Nephron progenitor cell (in vitro differentiated cells): ENCODE results near the gene GET4.

ENCODE experiments used
- DNase-seq: peaks from one replicate; pipeline ENCODE4 v3.0.0; 2021
- H3K27ac Mint-ChIP-seq: 2 replicates; pipeline ENCODE4 v1.8.0; 2021; ENCODE audit warnings: mild to moderate bottlenecking, moderate library complexity, mixed read lengths
- H3K27me3 Mint-ChIP-seq: 2 replicates; pipeline ENCODE4 v1.8.0; 2021; ENCODE audit warnings: mild to moderate bottlenecking, low read depth, mixed read lengths; ENCODE audit not compliant: poor library complexity
- H3K36me3 Mint-ChIP-seq: 2 replicates; pipeline ENCODE4 v1.8.0; 2021; ENCODE audit warnings: low read depth, mixed read lengths
- H3K4me1 Mint-ChIP-seq: 2 replicates; pipeline ENCODE4 v1.8.0; 2021; ENCODE audit warnings: mixed read lengths
- H3K4me3 Mint-ChIP-seq: 2 replicates; pipeline ENCODE4 v1.8.0; 2021; ENCODE audit warnings: mild to moderate bottlenecking, moderate library complexity, mixed read lengths
- H3K9me3 Mint-ChIP-seq: 2 replicates; pipeline ENCODE4 v1.8.0; 2021; ENCODE audit warnings: mild to moderate bottlenecking, moderate library complexity, mixed read lengths
- TF ChIP-seq, protein P1 (sequence below): fragments of 200-600 bp; sonication (generic); IDR thresholded peaks from 2 replicates; pipeline ENCODE4 v1.5.0; 2021; ENCODE audit warnings: antibody characterized with exemption

Gene GET4

DNA sequence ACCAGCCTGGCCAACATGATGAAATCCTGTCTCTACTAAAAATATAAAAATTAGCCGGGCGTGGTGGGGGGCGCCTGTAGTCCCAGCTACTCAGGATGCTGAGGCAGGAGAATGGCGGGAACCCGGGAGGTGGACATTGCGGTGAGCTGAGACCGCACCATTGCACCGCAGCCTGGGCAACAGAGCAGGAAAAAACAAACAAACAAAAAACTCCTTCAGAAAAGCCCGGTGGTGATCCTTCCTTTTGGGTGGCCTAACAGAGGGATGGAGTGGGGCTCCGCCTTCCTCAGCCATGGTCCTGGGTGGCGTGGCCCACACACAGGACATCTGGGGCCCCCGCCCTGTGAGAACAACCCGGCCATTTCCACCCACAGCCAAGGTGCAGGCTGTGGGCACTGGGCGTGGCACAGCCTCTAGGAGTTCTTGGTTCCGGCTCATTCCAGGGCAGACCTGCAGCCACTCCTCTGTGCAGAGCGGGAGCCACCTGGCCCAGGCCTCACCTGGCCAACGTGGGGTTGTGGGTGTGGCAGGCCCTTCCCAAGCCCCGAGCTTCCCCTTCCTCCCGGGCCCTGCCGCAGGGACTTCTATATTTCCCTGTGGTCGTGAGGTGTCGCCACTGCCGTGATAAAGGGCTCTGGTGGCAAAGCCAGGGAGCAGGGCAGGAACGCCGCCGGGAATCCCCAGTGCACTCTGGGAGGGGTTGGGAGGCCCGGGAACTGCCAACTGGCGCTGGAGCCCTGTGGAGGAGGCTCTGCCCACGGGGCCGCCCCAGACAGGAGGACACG is 37.6 kb downstream of the GET4 start:
- Mint-ChIP-seq H3K4me1 (peaks cover 45% of the 10 kb centered on the region), H3K27ac (no peak overlapping the region), H3K9me3 (no peaks in the 10 kb centered on the region), H3K27me3 (peaks cover 23% of the 10 kb centered on the region), H3K4me3 (no peak overlapping the region), H3K36me3 (no peaks in the 10 kb centered on the region)
- TF ChIP-seq, protein P1, sequence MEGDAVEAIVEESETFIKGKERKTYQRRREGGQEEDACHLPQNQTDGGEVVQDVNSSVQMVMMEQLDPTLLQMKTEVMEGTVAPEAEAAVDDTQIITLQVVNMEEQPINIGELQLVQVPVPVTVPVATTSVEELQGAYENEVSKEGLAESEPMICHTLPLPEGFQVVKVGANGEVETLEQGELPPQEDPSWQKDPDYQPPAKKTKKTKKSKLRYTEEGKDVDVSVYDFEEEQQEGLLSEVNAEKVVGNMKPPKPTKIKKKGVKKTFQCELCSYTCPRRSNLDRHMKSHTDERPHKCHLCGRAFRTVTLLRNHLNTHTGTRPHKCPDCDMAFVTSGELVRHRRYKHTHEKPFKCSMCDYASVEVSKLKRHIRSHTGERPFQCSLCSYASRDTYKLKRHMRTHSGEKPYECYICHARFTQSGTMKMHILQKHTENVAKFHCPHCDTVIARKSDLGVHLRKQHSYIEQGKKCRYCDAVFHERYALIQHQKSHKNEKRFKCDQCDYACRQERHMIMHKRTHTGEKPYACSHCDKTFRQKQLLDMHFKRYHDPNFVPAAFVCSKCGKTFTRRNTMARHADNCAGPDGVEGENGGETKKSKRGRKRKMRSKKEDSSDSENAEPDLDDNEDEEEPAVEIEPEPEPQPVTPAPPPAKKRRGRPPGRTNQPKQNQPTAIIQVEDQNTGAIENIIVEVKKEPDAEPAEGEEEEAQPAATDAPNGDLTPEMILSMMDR: no peak
- no peak for DNase-seq

DNA sequence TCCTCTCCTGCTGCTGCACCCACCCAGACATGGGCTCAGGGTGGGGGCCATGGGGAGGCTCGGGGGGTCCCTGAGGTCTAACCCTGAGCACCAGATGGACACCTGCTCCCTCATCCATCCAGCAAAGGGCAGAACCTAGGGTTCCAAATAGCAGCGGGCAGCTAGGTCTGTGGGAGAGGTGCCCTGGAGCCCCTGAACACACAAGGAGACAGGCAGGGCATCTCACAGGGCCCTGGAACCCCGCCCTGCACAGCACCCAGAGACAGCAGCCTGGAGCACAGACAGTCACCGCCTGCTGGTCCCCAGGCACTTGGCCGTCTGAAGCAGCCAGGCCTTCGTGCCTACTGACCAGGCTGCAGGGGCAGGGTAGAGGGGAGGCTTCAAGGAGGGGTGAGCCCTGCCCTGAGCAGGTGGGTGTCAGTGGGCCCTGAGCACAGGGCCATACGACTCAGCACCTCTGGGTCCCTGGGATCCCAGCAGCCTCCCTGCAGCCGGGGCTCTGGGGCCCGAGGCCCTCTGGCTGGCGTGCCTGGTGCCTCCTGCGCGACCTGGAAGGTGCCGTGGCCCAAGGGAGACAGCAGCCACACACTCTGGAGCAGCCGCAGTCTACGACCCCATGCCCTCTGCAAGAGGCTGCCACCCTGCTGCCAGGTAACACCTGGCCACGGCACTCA is 38.3 kb downstream of the GET4 start:
- DNase-seq: no peak
- TF ChIP-seq, protein P1: no peak
- peaks cover 50% of the 10 kb centered on the region for H3K4me1 Mint-ChIP-seq
- H3K27me3 Mint-ChIP-seq: peaks cover 22% of the 10 kb centered on the region
- no peak overlapping the region for H3K27ac Mint-ChIP-seq
- H3K9me3 Mint-ChIP-seq: no peaks in the 10 kb centered on the region
- no peaks in the 10 kb centered on the region for H3K36me3 Mint-ChIP-seq
- peak overlapping the region; percentile 38 for H3K4me3 Mint-ChIP-seq

DNA sequence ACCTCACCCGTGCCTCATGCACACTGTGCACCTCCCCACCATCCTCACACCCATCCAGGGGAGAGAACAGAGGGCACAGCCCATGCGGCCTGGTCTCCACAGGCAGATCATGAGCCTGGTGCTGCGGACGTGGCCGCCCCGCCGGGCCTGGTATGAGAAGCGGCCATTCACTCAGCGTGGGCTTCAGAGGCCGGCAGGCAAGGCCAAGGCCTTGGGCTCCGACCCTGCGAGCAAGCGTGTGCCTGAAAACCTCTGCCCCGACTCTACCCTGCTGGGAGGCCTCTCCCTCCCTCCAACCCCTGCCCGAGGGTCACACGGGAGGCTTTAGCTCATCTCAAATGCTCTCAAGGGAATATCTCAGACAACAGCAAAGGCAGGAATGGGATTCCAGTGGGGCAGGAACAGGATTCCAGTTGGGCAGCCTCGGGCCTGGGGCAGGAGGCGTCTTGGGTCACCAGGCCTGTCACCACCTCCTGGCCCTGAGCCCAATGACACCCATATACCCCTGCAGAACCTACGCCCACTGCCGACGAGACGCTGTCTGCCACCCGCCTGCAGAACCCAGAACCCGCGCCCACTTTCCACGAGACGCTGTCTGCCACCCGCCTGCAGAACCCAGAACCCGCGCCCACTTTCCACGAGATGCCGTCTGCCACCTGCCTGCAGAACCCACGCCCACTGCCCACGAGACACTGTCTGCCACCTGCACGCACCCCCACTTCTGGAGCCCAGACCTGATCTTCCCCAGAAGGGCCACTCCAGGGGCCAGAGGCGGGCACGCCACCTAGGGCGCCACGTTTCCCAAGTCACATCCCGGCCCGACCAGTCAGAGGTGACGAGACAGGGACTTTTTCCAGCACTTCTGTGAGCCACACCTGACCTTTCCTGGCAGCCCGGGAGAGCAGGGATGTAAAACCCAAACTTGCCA is 39.2 kb downstream of the GET4 start:
- Mint-ChIP-seq H3K9me3 (no peaks in the 10 kb centered on the region), H3K36me3 (no peaks in the 10 kb centered on the region), H3K4me1 (peaks cover 45% of the 10 kb centered on the region), H3K4me3 (peak overlapping the region; percentile 75), H3K27ac (peak overlapping the region; percentile 49), H3K27me3 (peaks cover 14% of the 10 kb centered on the region)
- TF ChIP-seq, protein P1: no peak
- DNase-seq: peak; percentile 51

- Mint-ChIP-seq H3K27ac (peak overlapping the region; percentile 88), H3K4me1 (peaks cover 46% of the 10 kb centered on the region), H3K9me3 (no peaks in the 10 kb centered on the region), H3K4me3 (peak overlapping the region; percentile 75), H3K36me3 (no peaks in the 10 kb centered on the region), H3K27me3 (peaks cover 10% of the 10 kb centered on the region)
- TF ChIP-seq, protein P1: no peak
- no peak for DNase-seq
These were observed 40.1 kb downstream of the GET4 start for GRCh38 chr7:916291-916941.

DNA sequence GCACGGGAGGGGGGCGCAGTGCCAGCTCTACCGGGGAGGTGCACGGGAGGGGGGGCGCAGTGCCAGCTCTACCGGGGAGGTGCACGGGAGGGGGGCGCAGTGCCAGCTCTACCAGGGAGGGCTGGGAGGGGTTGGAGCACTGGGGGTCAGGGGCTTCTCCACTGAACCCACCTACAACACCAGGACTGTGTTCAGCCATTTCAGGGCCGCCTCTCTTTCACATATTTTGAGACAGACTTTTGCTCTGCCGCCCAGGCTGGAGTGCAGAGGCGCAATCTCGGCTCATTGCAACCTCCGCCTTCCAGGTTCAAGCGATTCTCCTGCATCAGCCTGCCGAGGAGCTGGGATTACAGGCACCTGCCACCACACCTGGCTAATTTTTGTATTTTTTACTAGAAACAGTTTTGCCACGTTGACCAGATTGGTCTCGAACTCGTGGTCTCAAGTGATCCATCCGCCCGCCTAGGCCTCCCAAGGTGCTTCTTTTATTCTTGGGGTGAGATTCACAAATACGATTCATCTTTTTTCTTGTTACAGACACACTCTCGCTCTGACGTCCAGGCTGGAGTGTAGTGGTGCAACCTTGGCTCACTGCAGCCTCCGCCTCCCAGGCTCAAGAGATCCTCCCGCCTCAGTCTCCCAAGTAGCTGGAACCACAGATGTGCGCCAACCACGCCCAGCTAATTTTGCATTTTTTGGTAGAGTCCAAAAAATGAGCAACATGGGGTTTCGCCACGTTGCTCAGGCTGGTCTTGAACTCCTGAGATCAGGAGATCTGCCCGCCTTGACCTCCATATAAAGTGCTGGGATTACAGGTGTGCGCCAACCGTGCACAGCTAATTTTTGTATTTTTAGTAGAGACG is 41.1 kb downstream of the GET4 start:
- TF ChIP-seq, protein P1: no peak
- peaks cover 45% of the 10 kb centered on the region for H3K4me1 Mint-ChIP-seq
- no peak for DNase-seq
- no peaks in the 10 kb centered on the region for H3K36me3 Mint-ChIP-seq
- peaks cover 8% of the 10 kb centered on the region for H3K27me3 Mint-ChIP-seq
- H3K27ac Mint-ChIP-seq: no peak overlapping the region
- H3K9me3 Mint-ChIP-seq: no peaks in the 10 kb centered on the region
- peak overlapping the region; percentile 42 for H3K4me3 Mint-ChIP-seq
